Suprapubic skin (tissue), 4 donors: ENCODE results near the gene TNNI3.

Experiments used
- EP300 ChIP-seq: sonication (generic); formaldehyde crosslinking; IDR thresholded peaks from one replicate; pipeline ENCODE4 v1.6.1; 2017; ENCODE audit warnings: antibody characterized with exemption
- POLR2A ChIP-seq, 2 donors: fragments of 450-650 bp; IDR thresholded peaks; one replicate each; pipeline ENCODE4 v1.6.1; 2017; ENCODE audit warnings: antibody characterized with exemption in 2 of 2, mild to moderate bottlenecking in 2 of 2, moderate library complexity in 2 of 2
- POLR2AphosphoS5 ChIP-seq, 3 donors: sonication (generic); formaldehyde crosslinking; IDR thresholded peaks; one replicate each; pipeline ENCODE4 v1.6.1; 2017; ENCODE audit warnings: antibody characterized with exemption in 3 of 3
- TF ChIP-seq, protein P1 (sequence below), 2 donors: fragments of 200-600 bp in 1 of 2; fragments of 450-650 bp in 1 of 2; sonication (generic) in 1 of 2; IDR thresholded peaks; one replicate each; pipeline ENCODE4 v1.5.1; 2016 to 2019; ENCODE audit warnings: antibody characterized with exemption in 2 of 2, mild to moderate bottlenecking in 1 of 2, moderate library complexity in 1 of 2

DNA sequence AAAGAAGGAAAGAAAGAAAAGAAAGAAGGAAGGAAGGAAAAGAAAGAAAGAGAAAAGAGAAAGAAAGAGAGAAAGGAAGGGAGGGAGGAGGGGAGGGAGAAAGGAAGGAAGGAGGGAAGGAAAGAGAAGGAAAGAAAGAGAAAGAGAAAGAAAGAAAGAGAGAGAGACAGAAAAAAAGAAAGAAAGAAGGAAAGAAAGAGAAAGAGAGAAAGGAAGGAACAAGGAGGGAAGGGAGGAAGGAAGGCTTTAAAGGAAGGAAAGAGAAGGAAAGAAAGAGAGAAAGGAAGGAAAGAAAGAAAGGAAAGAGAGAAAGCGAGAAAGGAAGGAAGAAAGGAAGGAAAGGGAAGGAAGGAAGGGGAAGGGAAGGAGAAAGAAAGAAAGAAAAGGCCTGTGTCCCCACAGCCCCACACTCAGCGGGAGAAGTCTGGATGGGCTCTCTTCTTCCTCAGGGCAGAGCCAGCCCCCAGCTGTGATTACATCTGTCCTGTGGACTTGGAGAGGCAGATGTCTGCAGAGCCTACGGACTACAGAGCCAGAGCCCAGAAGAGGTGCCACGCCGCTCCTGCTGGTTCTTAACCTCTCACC lies 42.2 kb upstream of the TNNI3 start:
- TF ChIP-seq, protein P1, sequence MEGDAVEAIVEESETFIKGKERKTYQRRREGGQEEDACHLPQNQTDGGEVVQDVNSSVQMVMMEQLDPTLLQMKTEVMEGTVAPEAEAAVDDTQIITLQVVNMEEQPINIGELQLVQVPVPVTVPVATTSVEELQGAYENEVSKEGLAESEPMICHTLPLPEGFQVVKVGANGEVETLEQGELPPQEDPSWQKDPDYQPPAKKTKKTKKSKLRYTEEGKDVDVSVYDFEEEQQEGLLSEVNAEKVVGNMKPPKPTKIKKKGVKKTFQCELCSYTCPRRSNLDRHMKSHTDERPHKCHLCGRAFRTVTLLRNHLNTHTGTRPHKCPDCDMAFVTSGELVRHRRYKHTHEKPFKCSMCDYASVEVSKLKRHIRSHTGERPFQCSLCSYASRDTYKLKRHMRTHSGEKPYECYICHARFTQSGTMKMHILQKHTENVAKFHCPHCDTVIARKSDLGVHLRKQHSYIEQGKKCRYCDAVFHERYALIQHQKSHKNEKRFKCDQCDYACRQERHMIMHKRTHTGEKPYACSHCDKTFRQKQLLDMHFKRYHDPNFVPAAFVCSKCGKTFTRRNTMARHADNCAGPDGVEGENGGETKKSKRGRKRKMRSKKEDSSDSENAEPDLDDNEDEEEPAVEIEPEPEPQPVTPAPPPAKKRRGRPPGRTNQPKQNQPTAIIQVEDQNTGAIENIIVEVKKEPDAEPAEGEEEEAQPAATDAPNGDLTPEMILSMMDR (IDR thresholded peaks at IDR 0.05): no peak
- no peak for TF ChIP-seq POLR2A (IDR thresholded peaks at IDR 0.05)
- TF ChIP-seq POLR2AphosphoS5 (IDR thresholded peaks at IDR 0.05): no peak
- TF ChIP-seq EP300: no peak
